LNCAP (cell line): ENCODE results near the gene SATB1.

Experiments
- CTCF ChIP-seq: fragments of 450-650 bp; IDR thresholded peaks from 2 replicates; pipeline ENCODE4 v1.5.1; 2017; ENCODE audit warnings: mild to moderate bottlenecking

SATB1 gene

DNA sequence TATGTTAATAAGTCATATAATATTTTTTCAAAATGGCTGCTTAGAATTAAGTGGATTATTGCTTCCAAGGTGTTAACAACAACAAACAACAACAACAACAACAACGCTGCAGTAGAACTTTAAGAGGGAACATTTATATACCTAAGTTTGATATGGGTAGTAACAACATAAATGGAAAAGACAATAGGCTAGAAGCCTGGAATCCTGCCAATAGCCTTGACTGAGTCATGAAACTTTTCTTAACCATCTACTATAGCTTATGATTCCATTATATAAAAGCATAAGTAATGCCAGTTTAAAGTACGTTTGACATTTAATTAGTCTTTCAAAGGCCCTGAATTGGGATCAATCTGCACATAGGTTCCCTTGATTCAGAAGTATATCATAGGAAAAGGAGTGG is 31.2 kb downstream of the SATB1 start:
- no peak for TF ChIP-seq CTCF

DNA sequence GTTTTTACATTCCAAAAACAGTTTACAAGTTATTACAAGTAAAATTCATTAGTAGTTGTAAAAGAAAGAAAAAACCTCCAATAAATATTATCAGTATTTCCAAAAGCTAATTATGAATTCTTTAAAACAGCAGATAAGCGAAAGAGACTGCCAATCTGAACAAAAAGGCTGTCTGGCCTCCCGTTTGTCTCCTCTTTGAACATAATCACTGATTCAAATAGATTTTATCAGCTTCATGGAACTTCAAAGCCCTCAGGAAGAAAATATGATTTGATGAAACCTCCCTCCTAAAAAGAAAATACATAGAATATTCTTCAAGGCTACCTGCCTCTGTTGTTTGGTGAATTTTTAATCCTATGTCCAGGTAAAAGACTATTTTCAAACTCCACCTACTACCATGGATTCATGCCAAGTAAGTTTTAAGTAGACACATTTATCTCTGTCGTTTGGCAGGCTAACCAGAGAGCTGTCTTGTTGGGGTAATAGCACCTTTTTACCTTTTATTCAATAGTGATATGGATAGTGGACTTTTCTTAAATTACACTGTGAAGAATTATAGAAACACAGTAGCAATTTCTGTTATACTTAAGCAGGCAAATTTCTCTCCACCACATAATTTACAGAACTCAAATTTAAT is 35.0 kb downstream of the SATB1 start:
- TF ChIP-seq CTCF: no peak

- peak; percentile 58 for TF ChIP-seq CTCF
Observed at GRCh38 chr3:18389108-18389733, 35.9 kb downstream of the SATB1 start.

DNA sequence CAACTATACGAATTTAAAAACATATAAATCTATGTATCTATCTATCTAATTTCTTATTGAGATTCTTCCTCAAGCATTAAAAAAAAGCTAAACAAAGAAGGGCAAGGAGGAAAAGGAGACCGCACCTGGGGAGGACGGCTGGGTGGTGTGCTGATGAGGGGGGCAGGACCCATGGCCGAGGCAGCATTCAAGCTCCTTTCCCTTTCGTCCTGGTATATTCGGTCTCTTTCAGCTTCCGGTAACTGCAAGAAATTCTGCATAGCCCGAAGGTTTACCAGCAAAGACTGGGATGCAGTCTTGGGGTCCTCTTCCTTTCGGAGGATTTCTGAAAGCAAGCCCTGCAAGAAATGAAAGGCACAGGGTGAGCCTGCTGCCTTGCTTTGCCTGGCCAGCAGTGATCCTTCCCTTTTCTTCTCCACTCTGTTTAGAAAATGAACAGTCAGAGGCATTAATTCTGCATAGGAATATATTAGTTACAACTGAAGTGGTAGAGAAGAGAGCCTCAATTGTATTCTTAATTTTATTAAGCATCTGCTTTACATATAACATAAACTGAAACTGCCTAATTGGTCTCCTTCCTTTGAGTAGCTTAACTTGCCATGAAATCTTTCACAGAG is 38.8 kb downstream of the SATB1 start:
- no peak for TF ChIP-seq CTCF

GRCh38 chr3:18385706-18386105 is 39.4 kb downstream of the SATB1 start:
- no peak for TF ChIP-seq CTCF

GRCh38 chr3:18382760-18383369 is 42.3 kb downstream of the SATB1 start:
- no peak for TF ChIP-seq CTCF

DNA sequence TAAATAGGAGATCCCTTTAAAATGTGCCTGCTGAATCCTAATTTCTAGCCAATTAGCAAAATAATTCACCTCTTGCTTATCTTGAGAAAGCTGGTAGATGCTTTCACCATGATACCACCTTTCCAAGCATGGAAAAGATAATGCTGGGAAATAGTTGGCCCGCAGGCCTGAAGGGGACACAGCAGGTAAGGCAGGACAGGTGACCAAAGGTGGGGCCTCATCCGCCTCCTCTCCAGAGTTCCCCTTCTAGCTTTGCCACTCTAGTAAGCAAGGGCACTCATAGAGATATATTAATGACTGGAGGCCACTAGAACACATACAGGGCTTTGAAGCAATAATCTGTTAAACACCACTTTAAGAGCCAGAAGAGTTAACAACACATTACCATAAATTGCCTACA is 45.5 kb downstream of the SATB1 start:
- TF ChIP-seq CTCF: no peak
